ENCODE measurements around the gene DAD1.
"Not testable (repeated sequence)": the region's sequence is repeated elsewhere in the genome, so short reads cannot be mapped to it uniquely, and the experiment has no call there.

DAD1 gene

GRCh38 chr14:22593189-22593588 is 4.2 kb upstream of the DAD1 start:
- no peaks in the 10 kb centered on the region for H3K9me3 ChIP-seq (ENCODE audit: severe bottlenecking)
- no peaks in the 10 kb centered on the region for H3K27me3 ChIP-seq (ENCODE audit: insufficient read depth, low read depth, severe bottlenecking)
- no peak overlapping the region for H3K27ac ChIP-seq
- no peak for TF ChIP-seq CTCF (IDR thresholded peaks at IDR 0.05; ENCODE audit: low read depth, low read length)
- no peak overlapping the region for H3K4me3 ChIP-seq (ENCODE audit: low read depth, low read length)
- H3K36me3 ChIP-seq, result no peaks in the 10 kb centered on the region
- no peak for DNase-seq

GRCh38 chr14:22588526-22589095 is 413 bp downstream of the DAD1 start:
- Histone ChIP-seq H3K9me3 (ENCODE audit: severe bottlenecking) (no peaks in the 10 kb centered on the region), H3K27me3 (ENCODE audit: insufficient read depth, low read depth, severe bottlenecking) (no peaks in the 10 kb centered on the region), H3K36me3 (peaks cover 11% of the 10 kb centered on the region), H3K4me3 (ENCODE audit: low read depth, low read length) (peak overlapping the region; percentile 97), H3K27ac (peak overlapping the region; percentile 53)
- no peak for DNase-seq
- no peak for TF ChIP-seq CTCF (IDR thresholded peaks at IDR 0.05; ENCODE audit: low read depth, low read length)

- H3K4me3 ChIP-seq (ENCODE audit: low read depth, low read length), result peak overlapping the region; percentile 97
- H3K27me3 ChIP-seq (ENCODE audit: insufficient read depth, low read depth, severe bottlenecking); DNase-seq; H3K9me3 ChIP-seq (ENCODE audit: severe bottlenecking); H3K27ac ChIP-seq: not testable (repeated sequence)
- peaks cover 11% of the 10 kb centered on the region for H3K36me3 ChIP-seq
These were observed 1.2 kb downstream of the DAD1 start for GRCh38 chr14:22587677-22588422.

- no peak for TF ChIP-seq CTCF (IDR thresholded peaks at IDR 0.05; ENCODE audit: low read depth, low read length)
- H3K9me3 ChIP-seq (ENCODE audit: severe bottlenecking), result no peaks in the 10 kb centered on the region
- no peak overlapping the region for H3K4me3 ChIP-seq (ENCODE audit: low read depth, low read length)
- H3K27ac ChIP-seq, result no peak overlapping the region
- peaks cover 11% of the 10 kb centered on the region for H3K36me3 ChIP-seq
- no peak for DNase-seq
- H3K27me3 ChIP-seq (ENCODE audit: insufficient read depth, low read depth, severe bottlenecking), result no peaks in the 10 kb centered on the region
These were observed 1.8 kb downstream of the DAD1 start for GRCh38 chr14:22587247-22587646.

GRCh38 chr14:22583994-22584393 is 5.0 kb downstream of the DAD1 start:
- no peak for TF ChIP-seq CTCF (IDR thresholded peaks at IDR 0.05; ENCODE audit: low read depth, low read length)
- Histone ChIP-seq H3K4me3 (ENCODE audit: low read depth, low read length) (no peak overlapping the region), H3K27me3 (ENCODE audit: insufficient read depth, low read depth, severe bottlenecking) (no peaks in the 10 kb centered on the region), H3K27ac (no peak overlapping the region), H3K9me3 (ENCODE audit: severe bottlenecking) (no peaks in the 10 kb centered on the region), H3K36me3 (peaks cover 11% of the 10 kb centered on the region)
- DNase-seq, result no peak

GRCh38 chr14:22580625-22581024 is 8.4 kb downstream of the DAD1 start:
- DNase-seq, result no peak
- no peak for TF ChIP-seq CTCF (IDR thresholded peaks at IDR 0.05; ENCODE audit: low read depth, low read length)
- H3K27me3 ChIP-seq (ENCODE audit: insufficient read depth, low read depth, severe bottlenecking), result no peaks in the 10 kb centered on the region
- H3K27ac ChIP-seq, result no peak overlapping the region
- peaks cover 9% of the 10 kb centered on the region for H3K36me3 ChIP-seq
- H3K4me3 ChIP-seq (ENCODE audit: low read depth, low read length), result no peak overlapping the region
- H3K9me3 ChIP-seq (ENCODE audit: severe bottlenecking), result no peaks in the 10 kb centered on the region
